Fibroblast of the conjunctiva (primary cell): ENCODE data around the gene GP9.
"Not testable (repeated sequence)": the region's sequence is repeated elsewhere in the genome, so short reads cannot be mapped to it uniquely, and the experiment has no call there.

Experiments used
- DNase-seq: peaks from one replicate; pipeline ENCODE4 v3.0.0-alpha.2; 2010; ENCODE audit warnings: low read depth

Gene GP9

GRCh38 chr3:129111076-129111780, 50.6 kb downstream of the GP9 start:
- not testable (repeated sequence) for DNase-seq
